ENCODE results near the gene KSR2.
"Not testable (repeated sequence)": the region's sequence is repeated elsewhere in the genome, so short reads cannot be mapped to it uniquely, and the experiment has no call there.

The KSR2 gene

DNA sequence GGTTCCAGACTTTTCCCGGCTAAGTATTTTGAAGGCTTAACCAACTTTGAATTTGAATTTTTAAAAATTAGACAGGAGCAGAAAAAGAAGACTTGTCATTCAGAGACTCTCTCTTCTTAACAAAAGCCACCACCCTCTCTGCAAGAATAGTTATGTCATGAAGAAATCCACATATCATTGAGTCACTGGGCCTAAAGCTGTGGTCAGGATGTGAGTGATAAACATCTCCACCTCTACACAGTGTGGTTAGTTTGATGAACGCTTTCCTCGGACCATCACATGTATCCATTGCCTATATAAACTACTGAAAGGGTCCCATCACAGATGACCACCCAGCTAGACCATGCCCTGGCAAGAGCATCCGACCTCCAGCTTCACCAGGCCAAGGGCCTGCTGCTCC, 226.1 kb downstream of the KSR2 start:
- no peak for DNase-seq

DNA sequence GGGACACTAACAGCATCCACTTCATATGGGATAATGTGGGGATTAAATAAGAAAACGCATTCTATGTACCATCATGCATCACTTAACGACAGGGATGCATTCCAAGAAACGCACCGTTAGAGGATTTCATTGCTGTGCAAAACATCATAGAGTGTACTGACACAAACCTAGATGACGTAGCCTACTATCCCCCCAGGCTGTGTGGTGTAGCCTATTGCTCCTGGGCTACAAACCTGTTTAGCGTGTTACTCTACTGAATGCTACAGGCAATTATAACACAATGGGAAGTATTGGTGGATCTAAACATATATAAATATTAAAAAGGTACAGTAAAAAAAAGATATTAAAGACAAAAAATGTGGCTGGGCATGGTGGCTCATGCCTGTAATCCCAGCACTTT, 230.6 kb downstream of the KSR2 start:
- no peak for DNase-seq

DNA sequence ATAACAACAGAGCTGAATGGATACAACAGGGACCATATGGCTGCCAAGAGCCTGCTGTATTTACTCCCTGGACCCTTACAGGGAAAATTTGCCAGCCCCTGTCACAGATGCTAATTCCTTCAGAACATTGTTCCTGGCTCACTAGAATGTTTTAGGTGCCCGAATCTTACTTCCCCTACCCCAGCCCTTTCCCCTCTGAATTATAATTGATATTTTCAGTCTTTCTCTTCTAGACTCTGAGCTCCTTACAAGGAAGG, 235.3 kb downstream of the KSR2 start:
- no peak for DNase-seq

DNA sequence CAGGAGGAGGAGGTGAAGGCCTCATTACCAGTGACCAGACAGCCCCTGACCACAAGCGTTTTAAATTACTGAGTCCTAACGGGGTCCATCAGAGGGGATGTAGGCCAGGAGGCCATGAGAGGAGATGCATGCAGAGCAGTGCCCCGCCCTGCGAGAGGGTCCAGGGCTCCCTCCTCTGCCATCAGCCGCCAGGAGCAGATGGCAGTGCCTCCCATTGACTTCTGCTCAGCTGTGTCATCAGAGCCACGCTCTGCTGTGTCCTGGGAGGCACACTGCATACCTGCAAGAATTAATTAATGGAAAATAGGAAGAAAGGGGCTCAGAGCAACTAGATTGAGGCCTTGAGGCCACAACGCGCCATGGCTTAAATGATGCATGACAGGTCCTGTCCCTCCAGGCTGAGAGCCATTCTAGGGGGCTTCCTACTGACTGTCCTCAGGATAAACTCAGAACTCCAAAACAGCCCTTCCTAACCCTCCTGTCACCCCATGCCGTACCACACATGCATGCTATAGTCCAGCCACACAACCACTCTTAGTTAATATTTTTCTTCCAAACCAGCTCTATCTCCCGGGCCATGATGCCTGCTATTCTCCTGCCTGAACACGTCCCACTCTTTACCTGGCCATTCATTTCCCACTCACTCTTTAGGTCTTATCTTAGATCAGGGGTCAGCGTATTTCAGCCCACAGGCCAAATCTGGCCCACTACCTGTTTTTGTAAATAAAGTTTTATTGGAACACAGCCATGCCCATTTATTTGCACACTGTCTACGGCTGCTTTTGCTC, 235.8 kb downstream of the KSR2 start:
- DNase-seq, result no peak

DNA sequence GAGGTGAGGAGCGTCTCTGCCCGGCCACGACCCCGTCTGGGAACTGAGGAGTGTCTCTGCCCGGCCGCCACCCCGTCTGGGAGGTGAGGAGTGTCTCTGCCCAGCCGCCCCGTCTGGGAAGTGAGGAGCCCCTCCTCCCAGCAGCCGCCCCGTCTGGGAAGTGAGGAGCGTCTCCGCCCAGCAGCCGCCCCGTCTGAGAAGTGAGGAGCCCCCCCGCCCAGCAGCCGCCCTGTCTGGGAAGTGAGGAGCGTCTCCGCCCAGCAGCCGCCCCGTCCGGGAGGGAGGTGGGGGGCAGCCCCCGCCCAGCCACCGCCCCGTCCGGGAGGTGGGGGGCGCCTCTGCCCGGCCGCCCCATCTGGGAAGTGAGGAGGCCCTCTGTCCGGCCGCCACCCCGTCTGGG, 237.7 kb downstream of the KSR2 start:
- DNase-seq, result not testable (repeated sequence)

DNA sequence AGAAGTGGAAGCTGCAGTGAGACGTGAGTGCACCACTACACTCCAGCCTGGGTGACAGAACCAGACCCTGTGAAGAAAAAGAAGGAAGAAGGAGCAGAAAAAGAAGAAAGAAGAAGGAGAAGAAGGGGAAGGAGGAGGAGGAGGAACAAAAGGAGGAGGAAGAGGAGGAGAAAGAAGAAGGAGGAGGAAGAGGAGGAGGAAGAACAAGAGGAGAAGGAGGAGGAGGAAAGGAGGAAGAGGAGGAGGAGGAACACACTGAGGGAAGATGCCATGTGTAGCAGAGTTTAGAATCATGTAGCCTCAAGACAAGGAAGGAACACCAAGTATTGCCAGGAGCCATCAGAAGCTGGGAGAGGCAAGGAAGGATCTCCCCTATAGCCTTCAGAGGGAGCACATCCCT, 241.5 kb downstream of the KSR2 start:
- DNase-seq, result no peak

DNA sequence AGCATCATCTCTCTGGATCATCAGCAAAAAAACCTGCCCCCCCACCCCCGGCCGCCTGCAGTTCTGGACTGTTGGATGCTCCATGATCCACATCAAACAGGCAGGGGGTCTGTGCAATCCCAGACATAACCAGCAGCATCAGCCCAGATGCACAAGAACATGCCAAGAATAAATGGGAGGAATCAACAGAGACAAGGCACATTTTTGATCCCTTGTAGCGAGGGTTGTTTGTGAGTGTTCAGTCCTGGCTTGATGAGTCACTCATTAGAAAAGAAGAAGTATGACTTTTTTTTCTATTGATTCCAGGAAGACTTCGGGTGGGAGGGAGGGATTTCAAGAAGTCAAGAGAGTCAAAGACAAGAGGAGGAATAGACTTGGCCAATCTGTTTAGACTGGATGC, 244.2 kb downstream of the KSR2 start:
- DNase-seq, result no peak

DNA sequence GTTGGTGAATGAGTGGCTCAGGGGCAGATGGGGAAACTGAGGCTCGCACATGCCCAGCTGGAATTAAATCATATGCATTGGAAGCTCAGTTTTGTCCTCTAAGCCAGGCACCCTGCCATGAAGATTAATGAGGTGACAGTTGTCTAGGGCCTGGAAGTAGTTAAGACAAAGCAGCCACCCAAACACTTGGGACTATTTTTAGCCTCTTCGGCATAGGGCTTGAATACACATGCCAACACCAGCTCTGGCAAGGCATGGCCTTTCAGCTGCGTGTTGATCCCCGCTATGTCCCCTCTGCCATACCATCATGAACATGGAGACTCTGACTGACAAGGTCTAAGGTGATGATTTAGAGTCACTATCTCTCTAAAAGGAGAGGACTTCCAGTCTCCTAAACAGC, 250.2 kb downstream of the KSR2 start:
- DNase-seq, result no peak

DNA sequence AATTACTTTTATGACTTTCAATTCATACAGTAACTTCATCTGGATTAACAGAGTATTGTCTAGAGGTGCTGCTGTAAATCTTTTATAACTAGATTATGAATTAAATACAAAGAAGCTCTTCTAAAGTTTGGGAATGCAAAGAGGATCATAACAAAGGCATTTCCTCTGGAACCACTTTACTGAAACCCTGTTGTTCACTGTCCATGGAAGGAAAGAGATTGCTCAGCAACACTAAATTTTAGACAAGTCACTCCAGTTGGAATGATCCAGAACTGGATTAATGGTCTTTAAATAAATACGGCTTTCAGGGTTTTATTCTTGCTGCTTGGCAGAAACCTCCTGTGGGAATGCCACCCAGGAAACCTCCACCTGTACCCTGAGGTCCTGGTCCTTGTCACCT, 250.6 kb downstream of the KSR2 start:
- no peak for DNase-seq

DNA sequence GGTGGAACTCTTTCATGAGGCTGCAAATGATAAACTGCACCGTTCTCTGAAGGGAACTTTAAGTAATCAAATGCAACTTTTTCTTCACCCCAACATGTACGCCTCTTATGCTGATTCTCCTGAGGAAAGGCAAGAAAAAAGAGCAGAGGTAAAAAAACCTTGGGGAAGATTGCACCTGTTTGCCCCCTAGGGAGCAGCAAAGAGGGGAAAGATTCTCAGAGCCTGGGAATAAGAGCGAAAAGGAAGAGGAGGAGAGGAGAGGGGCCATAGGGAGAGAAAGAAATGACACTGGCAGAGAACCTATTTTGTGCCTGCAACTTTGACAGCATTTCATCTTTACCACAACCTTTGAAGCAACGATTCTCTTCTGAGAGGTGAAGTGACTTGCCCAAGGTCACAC, 254.6 kb downstream of the KSR2 start:
- DNase-seq, result no peak

DNA sequence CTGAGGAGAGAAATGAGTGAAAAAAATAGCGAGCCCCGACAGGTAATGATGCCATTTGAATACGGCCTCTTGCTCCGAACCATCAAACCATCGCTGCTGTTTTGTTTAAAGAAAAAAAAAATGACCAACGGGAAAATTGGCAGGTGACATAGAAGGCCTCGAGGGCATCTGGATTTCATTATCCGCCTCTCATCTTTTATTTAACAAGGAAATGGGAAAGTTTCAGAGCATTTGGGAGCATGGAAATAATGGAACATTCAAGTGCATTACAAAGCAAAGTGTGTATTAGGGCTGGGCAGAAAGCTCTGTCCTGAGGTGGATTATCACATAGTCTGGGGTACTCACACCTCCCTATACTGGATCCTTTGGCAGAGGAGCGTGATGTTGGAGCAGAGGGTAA, 258.7 kb downstream of the KSR2 start:
- no peak for DNase-seq

DNA sequence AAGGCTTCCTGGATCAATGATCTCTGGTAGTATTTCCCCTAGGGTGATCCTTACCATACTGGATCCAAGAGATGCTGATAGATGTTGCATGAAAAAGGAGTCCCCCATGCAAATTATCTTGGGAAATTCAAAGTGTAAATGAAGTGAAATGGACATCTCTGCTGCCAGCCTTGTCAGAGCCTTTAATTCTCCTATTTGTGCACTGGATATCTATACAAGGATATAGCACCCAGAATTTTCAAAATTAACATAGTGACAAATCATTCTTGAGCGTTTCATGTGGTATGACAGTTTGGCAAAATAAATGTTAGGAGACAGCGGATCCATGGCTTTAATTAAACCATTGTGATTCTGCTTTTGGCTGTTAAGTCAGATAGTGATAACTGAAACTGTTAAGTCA, 260.9 kb downstream of the KSR2 start:
- no peak for DNase-seq

DNA sequence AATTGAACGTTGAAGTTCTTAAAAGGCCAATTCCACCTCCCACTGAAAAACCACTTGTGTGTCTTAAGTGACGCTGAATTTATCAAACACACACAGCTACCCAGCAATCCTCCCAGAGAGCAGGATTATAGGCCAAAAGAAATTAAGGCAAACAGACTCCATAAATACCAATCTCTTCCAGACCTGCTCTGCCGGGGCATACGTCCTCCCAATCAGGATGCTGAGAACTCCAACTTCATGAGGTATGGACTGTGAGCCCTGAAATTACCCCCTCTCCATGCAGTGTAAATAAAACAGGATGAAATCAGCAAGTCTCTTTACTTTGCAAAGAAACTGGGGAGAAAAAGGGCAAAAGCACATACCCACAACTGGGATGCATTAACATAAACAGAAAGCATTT, 265.2 kb downstream of the KSR2 start:
- no peak for DNase-seq

DNA sequence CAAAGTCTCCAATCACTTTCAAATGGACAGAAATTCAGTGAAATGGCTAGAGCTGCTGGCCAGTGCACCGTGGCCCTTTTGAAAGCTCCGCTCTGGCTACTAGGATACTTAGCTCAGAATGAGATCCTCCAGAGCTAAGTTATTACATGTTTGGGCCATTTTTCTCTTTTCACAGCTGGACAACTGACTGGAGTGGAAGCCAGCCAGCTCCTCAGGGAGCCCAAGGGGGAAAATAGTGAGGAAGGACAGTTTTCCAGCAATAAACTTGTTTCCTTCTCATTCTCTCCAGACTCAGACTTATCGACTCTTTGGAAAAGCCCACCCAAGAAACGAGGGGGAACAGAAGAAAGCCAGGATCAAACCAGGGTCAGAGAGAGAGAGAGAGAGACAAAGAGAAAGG, 266.0 kb downstream of the KSR2 start:
- DNase-seq, result no peak

DNA sequence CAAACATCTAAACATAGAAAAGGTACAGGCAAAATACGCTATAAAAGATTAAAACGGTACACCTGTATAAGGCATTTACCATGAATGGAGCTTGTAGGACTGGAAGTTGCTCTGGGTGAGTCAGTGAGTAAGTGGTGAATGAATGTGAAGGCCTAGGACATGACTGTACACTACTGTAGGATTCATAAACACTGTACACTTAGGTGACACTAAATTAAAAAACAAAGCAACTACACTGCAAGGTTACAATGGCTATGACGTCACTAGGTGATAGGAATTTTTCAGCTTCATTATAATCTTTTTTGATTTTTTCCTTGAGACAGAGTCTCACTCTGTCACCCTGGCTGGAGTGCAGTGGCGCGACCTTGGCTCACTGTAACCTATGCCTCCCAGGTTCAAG, 269.2 kb downstream of the KSR2 start:
- no peak for DNase-seq

DNA sequence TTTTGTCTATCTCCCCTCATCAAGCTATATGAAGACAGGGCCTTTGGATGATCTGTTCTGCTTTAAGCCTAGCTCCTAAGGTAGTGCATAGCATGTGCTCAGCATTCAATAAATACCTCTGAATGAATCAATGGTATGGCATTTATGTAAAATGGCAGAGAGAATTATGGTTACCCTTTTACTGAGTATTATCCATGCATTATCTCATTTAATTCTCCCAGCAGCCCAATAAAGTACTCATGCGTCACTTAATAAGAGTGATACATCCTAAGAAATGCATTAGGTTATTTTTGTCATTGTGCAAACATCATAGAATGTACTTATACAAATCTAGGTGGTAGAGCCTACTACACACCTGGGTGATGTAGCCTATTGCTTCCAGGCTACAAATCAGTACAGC, 269.7 kb downstream of the KSR2 start:
- DNase-seq, result no peak

DNA sequence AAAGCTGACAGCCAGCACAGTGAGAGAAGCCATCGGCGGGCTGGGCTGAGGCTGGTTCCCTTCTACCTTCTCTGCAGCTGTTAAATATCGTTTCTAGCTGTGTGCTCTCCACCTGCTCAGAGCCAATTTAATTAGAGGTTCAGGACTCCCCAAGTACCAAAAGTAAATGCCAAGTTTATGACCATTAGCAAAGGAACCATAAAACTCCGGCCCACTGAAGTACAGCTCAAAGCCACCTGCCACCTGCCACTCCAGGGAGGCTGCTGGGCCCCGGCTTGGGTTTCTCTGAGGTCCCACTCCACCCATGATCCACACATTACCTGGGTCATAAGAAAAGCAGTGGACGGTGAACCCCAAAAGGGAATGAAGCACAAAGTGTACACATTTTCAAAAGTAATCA, 272.8 kb downstream of the KSR2 start:
- DNase-seq, result no peak

DNA sequence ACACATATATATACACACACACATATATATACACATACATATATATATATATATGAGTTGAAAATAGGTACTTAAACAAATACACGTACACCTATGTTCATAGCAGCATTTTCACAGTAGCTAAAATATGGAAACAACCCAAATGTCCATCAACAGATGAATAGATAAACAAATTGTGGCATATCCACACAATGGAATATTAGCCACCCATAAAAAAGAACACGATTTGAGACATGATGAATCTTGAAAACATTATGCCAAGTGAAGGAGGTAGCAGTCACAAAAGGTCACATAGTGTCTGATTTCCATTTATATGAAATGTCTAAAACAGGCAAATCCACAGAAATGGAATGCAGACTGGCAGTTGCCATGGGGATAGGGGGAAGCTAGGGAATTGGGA, 276.3 kb downstream of the KSR2 start:
- DNase-seq, result no peak

DNA sequence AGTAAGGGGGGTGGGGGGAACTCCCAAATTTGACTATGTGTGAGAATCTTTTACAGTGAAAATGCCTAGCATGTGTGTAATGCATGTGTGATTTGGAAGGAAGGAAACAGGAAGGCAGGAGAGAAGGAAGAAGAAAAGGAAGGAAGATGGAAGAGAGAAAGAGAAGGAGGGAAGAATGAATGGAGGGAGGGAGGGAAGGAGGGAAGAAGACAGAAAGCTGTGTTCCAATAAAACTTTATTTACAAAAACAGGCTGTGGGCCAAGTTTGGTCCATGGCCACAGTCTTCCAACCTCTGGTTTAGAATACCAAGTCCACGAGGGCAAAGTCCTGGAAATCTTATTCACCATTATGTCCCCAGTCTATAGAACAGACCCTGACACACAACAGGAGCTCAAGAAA, 278.9 kb downstream of the KSR2 start:
- DNase-seq, result no peak

DNA sequence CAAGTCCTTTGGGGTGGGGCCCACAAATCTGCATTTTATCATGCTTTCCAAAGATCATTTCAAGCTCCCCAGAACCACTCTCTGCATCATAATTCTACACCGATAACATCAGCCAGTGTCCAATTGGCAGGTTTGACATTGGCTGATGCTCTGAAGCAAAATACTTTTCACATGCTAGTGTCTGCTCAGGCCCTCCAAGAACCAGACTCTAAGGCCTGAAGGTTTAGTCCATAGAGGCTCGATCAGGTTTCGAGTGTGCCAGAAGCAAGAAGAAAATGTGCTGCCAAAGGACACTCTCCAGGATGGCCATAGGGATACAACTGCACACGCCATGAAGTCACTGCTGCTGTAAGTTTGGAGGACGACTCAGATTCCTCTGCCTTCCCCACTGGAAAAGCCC, 280.3 kb downstream of the KSR2 start:
- no peak for DNase-seq

DNA sequence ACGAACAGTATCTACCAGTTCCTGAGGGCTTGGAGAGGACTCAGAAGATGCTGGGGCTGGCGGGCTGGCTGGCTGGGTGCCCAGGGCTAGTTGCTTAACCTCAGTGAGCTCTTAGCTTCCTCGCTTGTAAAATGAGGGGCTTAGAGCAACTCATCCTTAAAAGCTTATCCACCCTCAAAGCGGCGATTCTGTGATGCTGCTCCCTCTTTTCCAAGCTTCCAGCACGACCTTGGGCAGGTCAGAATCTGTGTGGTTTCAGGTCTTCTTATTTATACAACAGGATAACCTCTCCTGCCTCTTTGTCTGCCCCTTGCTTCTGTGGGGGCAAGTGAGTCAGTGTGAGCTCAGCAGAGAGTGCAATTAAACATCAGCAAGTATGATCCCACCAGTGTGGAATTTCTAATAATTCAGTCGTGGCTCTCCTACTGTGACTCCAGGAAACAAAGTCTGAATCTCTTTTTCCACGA, 281.8 kb downstream of the KSR2 start:
- no peak for DNase-seq

DNA sequence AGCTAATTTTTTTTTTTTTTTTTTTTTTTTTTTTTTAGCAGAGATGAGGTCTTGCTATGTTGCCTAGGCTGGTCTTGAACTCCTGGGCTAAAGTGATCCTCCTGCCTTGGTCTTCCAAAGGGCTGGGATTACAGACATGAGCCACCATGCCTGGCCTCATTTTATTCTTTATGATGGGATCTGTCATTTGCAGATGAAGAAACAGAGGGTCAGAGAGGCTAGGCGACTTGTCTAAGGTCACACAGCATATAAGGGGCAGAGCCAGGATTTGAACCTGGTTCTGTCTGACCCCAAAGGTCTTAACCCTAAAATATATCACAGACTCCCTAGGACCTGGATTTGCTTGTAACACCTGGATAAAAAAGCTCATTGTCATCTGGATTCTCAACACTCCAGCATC, 282.6 kb downstream of the KSR2 start:
- DNase-seq, result no peak

DNA sequence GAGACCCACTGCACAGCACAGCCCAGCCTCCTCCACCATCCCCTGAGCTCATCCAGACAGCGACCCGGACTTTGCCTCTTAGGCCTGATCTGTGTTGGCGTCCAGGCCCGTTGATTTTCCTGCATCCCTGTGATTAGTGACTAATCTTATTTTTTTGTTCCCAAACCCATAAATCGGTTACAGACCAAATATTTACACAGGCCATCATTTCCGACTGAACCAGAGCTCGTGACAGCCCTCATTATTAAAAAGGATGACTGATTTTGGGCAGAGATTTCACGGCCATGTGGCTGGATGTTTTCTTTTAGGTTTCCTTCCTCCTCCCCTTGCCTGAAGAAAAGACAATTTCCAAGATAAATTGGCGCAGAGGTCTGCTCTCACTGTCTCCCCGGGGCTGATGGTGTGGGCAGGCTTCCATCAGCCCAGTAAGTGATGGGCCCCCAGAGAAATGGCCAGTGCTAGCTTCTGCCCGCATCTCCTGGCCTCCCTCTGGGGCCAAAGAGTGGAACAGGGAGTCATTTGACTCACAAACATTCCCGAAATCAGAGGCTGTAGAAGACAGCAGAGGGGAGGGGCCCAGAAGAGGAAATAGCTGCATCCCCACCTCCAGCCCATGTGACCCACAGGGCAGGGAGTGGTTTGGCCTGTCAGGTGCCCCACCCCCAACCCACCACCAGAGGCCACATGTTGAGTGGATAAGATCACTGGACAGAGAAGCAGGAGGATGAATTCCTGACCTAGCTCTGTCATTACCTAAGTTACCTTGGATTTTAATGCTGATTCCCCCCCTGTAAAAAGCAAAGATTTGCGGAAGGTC, 283.5 kb downstream of the KSR2 start:
- DNase-seq, result no peak

DNA sequence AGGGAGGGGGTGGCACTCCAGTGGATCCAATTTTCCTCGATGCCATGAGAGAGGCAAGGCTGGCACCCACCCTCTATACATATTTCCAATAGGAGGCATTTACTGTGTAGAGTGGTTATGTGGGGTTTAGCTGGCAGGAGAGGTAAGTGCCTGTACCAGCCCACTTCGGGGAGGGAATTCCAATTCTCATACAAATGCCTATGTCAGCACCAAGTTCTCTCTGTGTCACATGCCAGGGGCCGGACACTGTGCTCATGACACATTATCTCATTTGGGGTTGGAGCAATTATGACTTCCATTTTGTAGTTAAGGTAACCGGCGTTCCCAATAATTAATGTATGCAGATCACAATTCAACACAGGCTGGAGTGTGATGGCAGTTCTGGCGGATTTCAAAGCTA, 284.3 kb downstream of the KSR2 start:
- no peak for DNase-seq

DNA sequence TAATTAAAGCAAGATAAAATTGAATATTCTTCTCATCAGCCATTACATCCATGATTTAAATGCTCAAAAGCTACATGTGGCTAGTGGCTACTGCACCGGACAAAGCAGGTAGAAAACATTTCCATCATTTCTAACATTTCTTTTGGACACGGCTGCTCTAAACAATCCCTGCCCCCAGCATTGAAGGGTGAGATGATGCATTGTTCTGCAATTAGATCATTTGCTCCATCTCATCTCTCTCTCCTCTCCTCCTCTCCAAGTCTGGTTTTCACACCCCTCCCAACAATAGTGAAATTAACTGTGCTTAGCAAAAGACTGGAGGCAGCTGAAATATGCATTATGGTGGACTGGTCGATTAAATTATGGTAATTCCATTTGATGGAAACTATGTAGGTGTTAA, 288.5 kb downstream of the KSR2 start:
- DNase-seq, result no peak
